ENCODE data around the gene BID. TPM values are rescaled to one million over a fixed set of nuclear protein-coding genes. Genes with fewer than 3 reads are reported as not detected.

Gene BID
- total RNA-seq, 1 experiment from 2014 or later, result 32.5 TPM

DNA sequence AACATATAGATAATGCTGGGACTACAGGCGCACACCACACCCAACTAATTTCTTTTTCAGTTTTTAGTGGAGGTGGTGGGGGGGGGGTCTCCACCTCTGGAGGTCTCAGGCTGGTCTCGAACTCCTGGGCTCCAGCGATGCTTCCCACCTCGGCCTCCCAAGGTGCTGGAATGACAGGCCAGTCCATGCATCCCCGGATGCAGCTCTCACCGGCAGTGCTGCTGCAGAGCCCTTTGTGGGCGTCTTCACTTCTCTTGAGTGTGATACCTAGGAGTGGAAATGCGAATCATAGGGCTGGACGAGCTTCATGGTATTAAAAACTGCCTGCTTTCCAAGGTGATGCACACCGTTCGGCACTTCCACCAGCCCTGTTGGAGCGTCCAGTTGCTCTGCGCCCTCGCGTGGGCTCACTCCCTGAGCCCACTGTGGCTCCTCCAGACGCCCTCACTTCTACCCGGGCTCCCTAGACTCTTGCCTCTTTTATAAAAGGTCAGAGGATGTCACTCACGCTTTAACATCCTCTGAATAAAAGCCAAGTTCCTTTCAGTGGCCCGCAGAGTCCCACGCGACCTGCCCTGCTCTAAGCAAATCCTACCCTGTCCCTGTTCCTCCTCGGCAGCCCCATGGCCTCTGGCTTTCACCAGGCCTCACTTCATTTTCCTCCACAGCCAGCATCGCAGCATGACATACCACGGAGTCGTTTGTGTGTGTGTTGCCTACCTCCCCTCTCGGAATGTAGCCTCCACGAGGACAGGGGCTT, 837 bp upstream of the BID start (continued):
- TF ChIP-seq NR1H2 (CRISPR knock-in tag; IDR thresholded peaks at IDR 0.05) (no peak), ZNF423 (CRISPR knock-in tag; IDR thresholded peaks at IDR 0.05) (no peak), IRF2 (CRISPR knock-in tag; IDR thresholded peaks at IDR 0.05; ENCODE audit: borderline replicate concordance, low read depth) (no peak), HMGA2 (CRISPR knock-in tag; IDR thresholded peaks at IDR 0.05) (no peak), NFATC4 (CRISPR knock-in tag; IDR thresholded peaks at IDR 0.05) (no peak)
- TF ChIP-seq, protein P1, sequence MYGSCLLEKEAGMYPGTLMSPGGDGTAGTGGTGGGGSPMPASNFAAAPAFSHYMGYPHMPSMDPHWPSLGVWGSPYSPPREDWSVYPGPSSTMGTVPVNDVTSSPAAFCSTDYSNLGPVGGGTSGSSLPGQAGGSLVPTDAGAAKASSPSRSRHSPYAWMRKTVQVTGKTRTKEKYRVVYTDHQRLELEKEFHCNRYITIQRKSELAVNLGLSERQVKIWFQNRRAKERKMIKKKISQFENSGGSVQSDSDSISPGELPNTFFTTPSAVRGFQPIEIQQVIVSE (CRISPR knock-in tag; IDR thresholded peaks at IDR 0.05; ENCODE audit: borderline replicate concordance), result no peak

DNA sequence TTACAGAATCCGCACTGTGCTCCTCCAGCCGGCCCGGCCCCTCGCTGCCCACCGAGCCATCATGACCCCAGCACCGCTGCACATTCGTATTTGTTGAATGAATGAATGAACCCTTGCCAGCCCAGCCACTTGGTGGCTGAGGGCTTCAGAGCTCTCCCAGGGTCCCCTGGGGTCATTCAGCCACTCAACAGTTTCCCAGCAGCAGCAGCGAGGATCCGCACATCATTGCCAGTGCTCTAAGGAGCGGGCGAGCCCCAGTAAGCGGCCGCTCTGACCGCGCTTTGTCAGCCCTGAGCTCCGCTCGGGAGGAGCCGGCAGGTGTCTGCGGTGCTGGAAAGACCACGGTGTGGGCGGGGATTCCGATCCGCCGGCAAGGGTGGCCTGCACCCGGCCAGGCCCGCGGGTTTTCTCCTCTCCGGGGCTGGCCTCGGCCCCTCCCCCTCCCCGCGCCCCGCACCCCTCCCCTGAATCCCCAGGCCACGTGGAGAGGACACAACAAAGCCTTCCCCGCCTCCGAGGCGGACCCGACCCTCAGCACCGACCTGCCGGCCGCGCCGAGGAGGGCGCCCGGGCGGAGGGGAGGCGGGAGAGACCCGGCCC, 563 bp downstream of the BID start:
- Mint-ChIP-seq H3K27ac (no peak overlapping the region), H3K4me1 (peaks cover 20% of the 10 kb centered on the region), H3K27me3 (ENCODE audit: low read depth) (peaks cover 5% of the 10 kb centered on the region; the same call in 1 of the 2 replicates), H3K36me3 (no peaks in the 10 kb centered on the region), H3K9me3 (no peaks in the 10 kb centered on the region), H3K4me3 (peak overlapping the region; percentile 70)
- CTCF ChIA-PET, result interaction anchor here (0.5 to 8.2 kb wide), 11 partner anchors 12 to 303 kb away, joined by 3 to 92 read pairs (median 4); no protein-coding TSS in a partner anchor
- TF ChIP-seq FOXK1 (CRISPR knock-in tag; IDR thresholded peaks at IDR 0.05) (peak; percentile 59; the same call in 1 of the 2 replicates), SP1 (CRISPR knock-in tag; conservative IDR thresholded peaks at IDR 0.05) (0 out of 2 replicates have a peak, but pooled peaks have one; percentile 21)
- TF ChIP-seq, protein P2, sequence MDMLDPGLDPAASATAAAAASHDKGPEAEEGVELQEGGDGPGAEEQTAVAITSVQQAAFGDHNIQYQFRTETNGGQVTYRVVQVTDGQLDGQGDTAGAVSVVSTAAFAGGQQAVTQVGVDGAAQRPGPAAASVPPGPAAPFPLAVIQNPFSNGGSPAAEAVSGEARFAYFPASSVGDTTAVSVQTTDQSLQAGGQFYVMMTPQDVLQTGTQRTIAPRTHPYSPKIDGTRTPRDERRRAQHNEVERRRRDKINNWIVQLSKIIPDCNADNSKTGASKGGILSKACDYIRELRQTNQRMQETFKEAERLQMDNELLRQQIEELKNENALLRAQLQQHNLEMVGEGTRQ (CRISPR knock-in tag; IDR thresholded peaks at IDR 0.05), result peak; percentile 31; the same call in 1 of the 2 replicates
- TF ChIP-seq, protein P3, sequence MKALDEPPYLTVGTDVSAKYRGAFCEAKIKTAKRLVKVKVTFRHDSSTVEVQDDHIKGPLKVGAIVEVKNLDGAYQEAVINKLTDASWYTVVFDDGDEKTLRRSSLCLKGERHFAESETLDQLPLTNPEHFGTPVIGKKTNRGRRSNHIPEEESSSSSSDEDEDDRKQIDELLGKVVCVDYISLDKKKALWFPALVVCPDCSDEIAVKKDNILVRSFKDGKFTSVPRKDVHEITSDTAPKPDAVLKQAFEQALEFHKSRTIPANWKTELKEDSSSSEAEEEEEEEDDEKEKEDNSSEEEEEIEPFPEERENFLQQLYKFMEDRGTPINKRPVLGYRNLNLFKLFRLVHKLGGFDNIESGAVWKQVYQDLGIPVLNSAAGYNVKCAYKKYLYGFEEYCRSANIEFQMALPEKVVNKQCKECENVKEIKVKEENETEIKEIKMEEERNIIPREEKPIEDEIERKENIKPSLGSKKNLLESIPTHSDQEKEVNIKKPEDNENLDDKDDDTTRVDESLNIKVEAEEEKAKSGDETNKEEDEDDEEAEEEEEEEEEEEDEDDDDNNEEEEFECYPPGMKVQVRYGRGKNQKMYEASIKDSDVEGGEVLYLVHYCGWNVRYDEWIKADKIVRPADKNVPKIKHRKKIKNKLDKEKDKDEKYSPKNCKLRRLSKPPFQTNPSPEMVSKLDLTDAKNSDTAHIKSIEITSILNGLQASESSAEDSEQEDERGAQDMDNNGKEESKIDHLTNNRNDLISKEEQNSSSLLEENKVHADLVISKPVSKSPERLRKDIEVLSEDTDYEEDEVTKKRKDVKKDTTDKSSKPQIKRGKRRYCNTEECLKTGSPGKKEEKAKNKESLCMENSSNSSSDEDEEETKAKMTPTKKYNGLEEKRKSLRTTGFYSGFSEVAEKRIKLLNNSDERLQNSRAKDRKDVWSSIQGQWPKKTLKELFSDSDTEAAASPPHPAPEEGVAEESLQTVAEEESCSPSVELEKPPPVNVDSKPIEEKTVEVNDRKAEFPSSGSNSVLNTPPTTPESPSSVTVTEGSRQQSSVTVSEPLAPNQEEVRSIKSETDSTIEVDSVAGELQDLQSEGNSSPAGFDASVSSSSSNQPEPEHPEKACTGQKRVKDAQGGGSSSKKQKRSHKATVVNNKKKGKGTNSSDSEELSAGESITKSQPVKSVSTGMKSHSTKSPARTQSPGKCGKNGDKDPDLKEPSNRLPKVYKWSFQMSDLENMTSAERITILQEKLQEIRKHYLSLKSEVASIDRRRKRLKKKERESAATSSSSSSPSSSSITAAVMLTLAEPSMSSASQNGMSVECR (CRISPR knock-in tag; IDR thresholded peaks at IDR 0.05; ENCODE audit: borderline replicate concordance), result no peak
- POLR2A ChIA-PET, result interaction anchor here (1.1 to 2.3 kb wide), 4 partner anchors 11 to 147 kb away, joined by 3 to 13 read pairs (median 4); no protein-coding TSS in a partner anchor
- peak; percentile 73 for DNase-seq (ENCODE audit: low spot score)
- peak; percentile 78 for ATAC-seq

DNA sequence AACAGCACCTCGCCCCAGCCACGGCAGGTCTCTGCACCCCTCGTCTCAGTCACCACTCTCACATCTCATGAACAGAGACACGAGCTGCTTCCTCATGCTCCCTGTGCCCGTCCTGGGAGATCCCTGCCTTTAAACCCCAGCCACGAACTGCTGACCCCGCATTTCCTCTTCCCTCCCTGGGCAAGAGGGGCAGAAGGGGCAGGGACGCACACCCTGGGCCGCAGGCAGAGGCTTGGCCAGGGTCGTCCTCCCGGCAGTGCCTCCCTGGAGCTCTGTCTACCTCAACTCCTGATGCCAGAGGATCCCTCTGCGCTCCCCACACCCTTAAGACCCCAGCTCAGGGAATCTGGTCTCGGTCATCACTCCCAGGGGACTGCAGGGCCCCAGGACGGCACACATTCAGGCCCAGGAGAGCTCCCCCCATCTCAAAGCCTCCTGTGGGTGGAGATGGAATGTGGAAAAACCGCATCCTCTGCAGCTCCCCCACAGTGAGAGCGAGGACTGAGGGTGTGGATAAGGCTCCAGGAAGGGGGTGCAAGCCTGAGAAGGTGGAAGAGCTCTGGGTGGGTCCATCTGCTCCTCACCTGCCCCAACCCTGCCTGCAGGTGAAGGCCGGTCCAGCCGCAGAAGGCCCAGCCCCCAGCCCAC, 1.2 kb downstream of the BID start:
- CTCF ChIA-PET, result interaction anchor here (0.5 to 8.2 kb wide), 12 partner anchors 13 to 303 kb away, joined by 3 to 92 read pairs (median 6); no protein-coding TSS in a partner anchor
- Mint-ChIP-seq H3K27ac (peak overlapping the region; percentile 7; the same call in 1 of the 2 replicates), H3K36me3 (no peaks in the 10 kb centered on the region), H3K4me1 (peaks cover 20% of the 10 kb centered on the region), H3K27me3 (ENCODE audit: low read depth) (peaks cover 5% of the 10 kb centered on the region; the same call in 1 of the 2 replicates), H3K9me3 (no peaks in the 10 kb centered on the region), H3K4me3 (peak overlapping the region; percentile 70)
- ATAC-seq (peak; percentile 13), DNase-seq (ENCODE audit: low spot score) (no peak)
- no peak for TF ChIP-seq NFYB (CRISPR knock-in tag; conservative IDR thresholded peaks at IDR 0.05; ENCODE audit: low read depth)
- TF ChIP-seq, protein P4, sequence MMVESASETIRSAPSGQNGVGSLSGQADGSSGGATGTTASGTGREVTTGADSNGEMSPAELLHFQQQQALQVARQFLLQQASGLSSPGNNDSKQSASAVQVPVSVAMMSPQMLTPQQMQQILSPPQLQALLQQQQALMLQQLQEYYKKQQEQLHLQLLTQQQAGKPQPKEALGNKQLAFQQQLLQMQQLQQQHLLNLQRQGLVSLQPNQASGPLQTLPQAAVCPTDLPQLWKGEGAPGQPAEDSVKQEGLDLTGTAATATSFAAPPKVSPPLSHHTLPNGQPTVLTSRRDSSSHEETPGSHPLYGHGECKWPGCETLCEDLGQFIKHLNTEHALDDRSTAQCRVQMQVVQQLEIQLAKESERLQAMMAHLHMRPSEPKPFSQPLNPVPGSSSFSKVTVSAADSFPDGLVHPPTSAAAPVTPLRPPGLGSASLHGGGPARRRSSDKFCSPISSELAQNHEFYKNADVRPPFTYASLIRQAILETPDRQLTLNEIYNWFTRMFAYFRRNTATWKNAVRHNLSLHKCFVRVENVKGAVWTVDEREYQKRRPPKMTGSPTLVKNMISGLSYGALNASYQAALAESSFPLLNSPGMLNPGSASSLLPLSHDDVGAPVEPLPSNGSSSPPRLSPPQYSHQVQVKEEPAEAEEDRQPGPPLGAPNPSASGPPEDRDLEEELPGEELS (CRISPR knock-in tag; IDR thresholded peaks at IDR 0.05), result no peak
- no peak for TF ChIP-seq ZNF138 (CRISPR knock-in tag; conservative IDR thresholded peaks at IDR 0.05)
- TF ChIP-seq EMX1 (CRISPR knock-in tag; IDR thresholded peaks at IDR 0.05), result no peak
- TF ChIP-seq, protein P5, sequence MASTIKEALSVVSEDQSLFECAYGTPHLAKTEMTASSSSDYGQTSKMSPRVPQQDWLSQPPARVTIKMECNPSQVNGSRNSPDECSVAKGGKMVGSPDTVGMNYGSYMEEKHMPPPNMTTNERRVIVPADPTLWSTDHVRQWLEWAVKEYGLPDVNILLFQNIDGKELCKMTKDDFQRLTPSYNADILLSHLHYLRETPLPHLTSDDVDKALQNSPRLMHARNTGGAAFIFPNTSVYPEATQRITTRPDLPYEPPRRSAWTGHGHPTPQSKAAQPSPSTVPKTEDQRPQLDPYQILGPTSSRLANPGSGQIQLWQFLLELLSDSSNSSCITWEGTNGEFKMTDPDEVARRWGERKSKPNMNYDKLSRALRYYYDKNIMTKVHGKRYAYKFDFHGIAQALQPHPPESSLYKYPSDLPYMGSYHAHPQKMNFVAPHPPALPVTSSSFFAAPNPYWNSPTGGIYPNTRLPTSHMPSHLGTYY (CRISPR knock-in tag; IDR thresholded peaks at IDR 0.05), result no peak
- POLR2A ChIA-PET, result interaction anchor here (1.1 to 2.3 kb wide), 4 partner anchors 12 to 148 kb away, joined by 3 to 13 read pairs (median 4); no protein-coding TSS in a partner anchor

Measured in WTC11 (cell line).